ENCODE data around the gene NECTIN2. TPM values are rescaled to one million over a fixed set of nuclear protein-coding genes. Genes with fewer than 3 reads are reported as not detected.
"Not testable (repeated sequence)": the region's sequence is repeated elsewhere in the genome, so short reads cannot be mapped to it uniquely, and the experiment has no call there.

The NECTIN2 gene
- polyA plus RNA-seq, 4 donors = 149 to 180 (median 159) TPM

DNA sequence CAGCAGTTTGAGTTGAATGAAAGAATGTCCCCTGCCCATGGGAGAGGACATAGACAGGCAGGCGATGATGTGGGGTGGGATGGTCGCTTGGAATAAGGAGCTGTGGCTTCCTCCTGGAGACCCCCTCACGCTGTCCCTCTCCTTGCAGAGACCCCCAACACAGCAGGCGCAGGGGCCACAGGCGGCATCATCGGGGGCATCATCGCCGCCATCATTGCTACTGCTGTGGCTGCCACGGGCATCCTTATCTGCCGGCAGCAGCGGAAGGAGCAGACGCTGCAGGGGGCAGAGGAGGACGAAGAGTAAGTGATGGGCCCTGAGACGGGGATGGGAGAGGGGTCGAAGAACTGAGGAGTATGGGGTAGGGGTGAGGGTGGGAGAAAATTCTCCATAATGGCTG is 36.0 kb downstream of the NECTIN2 start:
- DNase-seq (ENCODE audit: low read depth in 4 of 4, low spot score in 3 of 4) = no peak

DNA sequence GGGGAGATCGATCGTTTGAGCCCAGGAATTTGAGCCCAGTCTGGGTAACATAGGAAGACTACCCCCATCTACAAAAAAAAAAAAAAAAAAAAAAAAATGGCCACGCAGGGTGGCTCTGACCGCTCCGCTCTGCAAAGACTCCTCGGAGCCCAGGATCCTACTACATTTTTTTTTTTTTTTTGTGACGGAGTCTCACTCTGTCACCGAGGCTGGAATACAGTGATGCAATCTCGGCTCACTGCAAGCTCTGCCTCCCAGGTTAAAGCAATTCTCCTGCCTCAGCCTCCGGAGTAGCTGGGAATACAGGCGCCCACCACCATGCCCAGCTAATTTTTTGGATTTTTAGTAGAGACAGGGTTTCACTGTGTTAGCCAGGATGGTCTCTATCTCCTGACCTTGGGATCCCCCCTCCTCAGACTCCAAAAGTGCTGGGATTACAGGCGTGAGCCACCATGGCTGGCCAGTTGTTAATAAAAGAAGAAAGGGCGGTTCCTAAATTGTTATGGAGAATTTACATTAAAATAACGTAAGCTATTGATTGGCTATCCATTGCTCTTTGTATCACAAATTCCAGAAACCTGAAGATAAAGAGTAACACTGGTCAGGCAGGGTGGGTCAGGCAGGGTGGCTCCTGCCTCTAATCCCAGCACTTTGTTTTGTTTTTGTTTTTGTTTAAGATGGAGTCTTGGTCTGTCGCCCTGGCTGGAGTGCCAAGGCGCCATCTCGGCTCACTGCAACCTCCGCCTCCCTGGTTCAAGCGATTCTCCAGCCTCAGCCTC is 36.7 kb downstream of the NECTIN2 start:
- DNase-seq (ENCODE audit: low read depth in 4 of 4, low spot score in 3 of 4) = not testable (repeated sequence)

DNA sequence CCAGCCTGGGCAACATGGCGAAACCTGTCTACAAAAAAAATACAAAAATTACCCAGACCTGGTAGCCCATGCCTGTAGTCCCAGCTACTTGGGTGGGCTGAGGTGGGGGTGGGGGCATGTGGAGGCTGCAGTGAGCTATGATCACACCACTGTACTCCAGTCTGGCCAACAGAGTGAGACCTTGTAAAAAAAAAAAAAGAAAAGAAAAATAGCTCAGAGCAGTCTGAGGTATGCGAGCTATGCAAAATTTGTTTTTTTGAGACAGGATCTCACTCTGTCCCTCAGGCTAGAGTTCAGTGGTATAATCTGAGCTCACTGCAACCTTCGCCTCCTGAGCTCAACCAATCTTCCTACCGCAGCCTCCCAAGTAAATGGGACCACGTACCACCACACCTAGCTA is 37.8 kb downstream of the NECTIN2 start:
- no peak for DNase-seq (ENCODE audit: low read depth in 4 of 4, low spot score in 3 of 4)

DNA sequence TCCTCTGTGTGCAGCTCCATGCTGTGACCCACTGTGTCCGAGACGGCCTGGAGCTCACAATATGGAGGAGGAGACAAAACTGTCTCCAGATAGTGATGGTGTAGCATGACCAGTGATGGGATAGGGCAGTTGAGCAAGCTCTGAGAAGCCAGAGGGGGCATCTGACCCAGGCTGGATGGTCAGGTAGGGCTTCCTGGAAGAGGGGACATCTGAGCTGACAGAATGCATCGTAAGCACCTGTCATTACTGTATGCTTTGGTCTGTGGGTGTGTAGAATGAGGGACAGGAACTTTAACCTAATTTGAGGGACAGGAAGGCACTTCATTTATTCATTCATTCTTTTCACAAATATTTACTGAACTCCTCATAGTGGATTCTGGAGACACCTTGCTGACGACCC is 38.5 kb downstream of the NECTIN2 start:
- no peak for DNase-seq (ENCODE audit: low read depth in 4 of 4, low spot score in 3 of 4)

DNA sequence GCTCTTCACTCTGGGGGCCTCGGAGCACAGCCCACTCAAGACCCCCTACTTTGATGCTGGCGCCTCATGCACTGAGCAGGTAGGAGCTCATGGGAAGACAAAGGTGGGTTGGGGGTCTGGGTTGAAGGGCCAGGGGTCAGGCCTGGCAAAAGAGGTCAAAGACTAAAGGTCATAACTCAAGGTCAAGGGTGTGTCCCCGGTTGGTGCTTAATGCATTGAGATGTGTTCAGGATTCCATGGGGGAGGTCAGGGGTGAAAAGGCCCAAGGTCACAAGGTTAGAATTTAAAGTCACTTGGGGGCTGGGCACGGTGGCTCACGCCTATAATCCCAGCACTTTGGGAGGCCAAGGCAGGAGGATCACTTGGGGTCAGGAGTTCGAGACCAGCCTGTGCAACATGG is 40.0 kb downstream of the NECTIN2 start:
- no peak for DNase-seq (ENCODE audit: low read depth in 4 of 4, low spot score in 3 of 4)

DNA sequence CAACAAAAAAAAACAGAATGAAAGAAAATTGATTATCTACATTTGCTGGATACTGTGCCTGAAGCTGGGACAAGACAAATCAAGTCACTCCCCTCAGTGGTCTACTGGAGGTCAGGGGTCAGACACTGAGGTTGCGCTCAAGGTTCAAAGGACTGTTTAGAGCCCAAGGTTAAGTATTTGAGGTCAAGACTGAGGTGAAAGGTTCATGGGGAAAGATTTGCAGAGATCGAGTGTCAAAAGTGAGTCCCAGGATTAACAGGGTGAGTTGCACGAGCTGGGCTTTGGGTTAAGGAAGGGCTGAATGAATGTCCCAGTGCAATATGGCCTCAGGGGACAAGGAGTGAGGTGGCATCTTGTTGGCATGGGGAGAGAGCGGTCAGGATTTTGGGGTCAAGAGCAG is 41.6 kb downstream of the NECTIN2 start:
- DNase-seq (ENCODE audit: low read depth in 4 of 4, low spot score in 3 of 4) = no peak

DNA sequence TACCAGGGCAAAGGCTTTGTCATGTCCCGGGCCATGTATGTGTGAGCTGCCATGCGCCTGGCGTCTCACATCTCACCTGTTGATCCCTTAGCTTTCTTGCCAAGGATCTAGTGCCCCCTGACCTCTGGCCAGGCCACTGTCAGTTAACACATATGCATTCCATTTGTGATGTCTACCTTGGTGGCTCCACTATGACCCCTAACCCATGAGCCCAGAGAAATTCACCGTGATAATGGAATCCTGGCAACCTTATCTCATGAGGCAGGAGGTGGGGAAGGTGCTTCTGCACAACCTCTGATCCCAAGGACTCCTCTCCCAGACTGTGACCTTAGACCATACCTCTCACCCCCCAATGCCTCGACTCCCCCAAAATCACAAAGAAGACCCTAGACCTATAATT is 42.2 kb downstream of the NECTIN2 start:
- not testable (repeated sequence) for DNase-seq (ENCODE audit: low read depth in 4 of 4, low spot score in 3 of 4)

DNA sequence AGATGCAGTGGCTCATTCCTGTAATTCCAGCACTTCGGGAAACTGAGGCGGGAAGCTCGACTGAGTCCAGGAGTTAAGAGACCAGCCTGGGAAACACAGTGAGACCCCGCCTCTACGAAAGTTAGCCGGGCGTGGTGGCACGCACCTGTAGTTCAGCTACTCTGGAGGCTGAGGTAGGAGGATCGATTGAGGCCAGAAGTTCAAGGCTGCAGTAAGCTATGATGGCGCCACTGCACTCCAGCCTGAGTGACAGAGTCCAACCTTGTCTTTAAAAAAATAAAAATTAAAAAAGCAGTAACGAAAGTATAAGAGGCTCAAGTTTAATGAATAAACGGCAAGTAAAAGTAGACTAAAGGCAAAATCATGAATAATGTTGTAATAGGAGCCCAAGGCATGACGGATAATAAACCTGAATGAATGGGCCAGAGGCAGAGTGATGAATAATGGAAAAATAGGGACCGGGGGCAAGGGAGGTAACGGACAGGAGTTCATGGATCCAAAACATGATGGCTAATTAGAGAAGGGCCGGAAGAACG is 43.8 kb downstream of the NECTIN2 start:
- DNase-seq (ENCODE audit: low read depth in 4 of 4, low spot score in 3 of 4) = no peak

DNA sequence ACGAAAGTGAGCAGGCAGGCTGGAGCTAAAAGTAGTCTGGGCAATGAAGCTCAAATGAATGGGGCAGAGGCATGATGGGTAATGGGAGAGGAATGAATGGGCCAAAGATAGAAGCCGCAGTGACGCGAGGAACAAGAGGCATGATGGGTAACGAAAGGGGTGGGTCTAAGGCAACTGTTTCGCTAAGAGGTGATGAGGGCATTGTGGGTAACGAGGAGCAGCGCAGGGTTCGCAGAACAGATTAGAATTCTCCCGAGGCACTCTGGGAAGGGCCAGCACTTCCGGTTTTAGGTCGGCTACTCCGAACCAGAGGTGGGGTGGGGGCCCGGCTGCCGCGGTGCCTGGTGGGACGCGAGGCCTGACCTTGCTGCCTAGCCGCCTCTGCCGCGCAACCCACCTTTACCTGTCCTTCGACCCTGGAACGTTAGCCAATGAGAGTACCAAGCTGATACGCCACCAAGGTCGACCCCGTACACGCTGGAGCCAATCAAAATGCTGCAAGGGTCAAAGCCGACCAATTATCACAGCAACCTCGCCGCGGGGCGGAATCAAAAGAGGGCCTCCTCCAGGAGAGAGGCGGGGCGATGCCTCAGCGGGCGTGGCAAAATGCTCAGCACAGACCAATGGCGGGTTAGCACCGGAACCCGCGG is 44.4 kb downstream of the NECTIN2 start:
- DNase-seq (ENCODE audit: low read depth in 4 of 4, low spot score in 3 of 4) = peak in 3 of 4 donors; percentile 99 to 100 (median 99)

DNA sequence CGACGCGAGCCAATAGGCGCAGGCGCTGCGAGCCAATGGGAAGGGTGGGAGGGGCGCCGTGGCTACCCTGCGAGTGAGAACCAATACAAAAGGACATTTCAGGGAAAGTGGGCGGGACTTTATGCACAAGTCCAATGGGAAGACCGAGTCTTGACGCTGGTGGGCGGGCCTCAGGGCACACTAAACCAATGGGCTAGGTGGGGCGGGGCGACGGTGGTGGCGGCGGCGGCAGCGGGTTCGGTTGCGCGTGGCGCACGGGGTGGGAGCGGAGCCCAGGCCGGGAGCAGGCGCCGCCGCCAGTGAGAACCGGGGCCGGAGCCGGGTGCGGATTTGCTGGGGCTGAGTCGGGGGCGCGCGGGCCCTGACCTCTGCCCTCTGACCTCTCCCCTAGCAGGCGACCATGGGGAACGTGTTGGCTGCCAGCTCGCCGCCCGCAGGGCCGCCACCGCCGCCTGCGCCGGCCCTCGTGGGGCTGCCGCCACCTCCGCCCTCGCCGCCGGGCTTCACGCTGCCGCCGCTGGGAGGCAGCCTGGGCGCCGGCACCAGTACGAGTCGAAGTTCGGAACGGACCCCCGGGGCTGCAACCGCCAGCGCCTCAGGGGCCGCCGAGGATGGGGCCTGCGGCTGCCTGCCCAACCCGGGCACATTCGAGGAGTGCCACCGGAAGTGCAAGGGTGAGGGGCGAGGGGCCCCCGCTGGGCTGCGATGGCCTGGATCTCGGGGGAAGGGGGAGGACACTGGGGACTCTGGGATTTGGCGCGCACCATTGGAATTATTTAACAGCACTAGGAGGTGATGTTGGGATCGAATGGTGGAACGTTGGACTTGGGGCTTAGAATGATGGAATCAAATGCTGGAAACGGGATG is 45.2 kb downstream of the NECTIN2 start, which contains the start of gene TOMM40:
Gene TOMM40, plus strand, starts transcription at position 239 of the 867 bp plus-strand sequence. Its CDS starts 162 bp downstream, at position 401.
- peak in 2 of 4 donors; percentile 98 to 100 for DNase-seq (ENCODE audit: low read depth in 4 of 4, low spot score in 3 of 4)

DNA sequence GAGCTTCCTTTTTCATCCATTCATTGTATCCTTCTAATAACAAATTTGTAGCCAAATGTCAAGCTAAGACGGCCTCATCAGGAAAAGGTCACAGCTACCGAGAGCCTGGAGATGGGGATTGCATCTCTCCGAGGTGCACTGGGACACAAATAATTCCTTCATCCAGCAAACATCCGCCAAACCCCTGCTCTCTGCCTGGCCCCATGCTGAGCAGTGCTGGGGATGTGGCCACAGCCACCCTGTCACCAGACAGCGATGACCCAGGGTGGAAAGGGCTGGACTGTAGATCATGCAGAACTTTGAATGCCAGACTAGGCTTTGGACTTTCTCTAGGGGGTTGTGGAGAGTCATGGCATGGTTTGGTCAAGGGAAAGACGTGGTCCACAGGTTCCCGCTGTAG is 46.8 kb downstream of the NECTIN2 start:
- no peak for DNase-seq (ENCODE audit: low read depth in 4 of 4, low spot score in 3 of 4)

DNA sequence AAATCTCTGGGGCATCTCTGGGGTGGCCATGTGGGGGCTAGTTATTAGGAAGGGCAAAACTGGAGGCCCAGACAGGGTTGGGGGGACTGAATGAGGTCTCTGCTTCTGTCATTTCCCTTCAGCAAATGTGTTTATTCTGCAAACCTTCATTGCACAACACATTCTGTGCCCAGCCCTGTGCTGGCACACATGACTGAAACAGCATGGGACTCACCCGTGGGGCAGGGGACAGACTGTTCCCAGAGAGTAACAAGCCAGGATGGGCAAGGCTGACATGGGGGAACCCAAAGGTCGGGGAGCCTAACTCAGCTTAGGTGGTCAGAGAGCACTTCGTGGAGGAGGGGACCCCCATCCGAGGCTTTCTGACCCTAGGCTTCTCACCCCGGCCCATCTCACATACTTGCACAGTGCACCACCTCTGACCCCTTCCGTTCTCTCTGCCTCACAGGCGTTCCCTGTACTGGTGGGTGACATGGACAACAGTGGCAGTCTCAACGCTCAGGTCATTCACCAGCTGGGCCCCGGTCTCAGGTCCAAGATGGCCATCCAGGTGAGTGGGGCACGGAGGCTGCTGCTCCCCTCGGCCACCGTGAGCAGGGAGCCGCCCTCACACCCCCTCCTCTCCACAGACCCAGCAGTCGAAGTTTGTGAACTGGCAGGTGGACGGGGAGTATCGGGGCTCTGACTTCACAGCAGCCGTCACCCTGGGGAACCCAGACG is 47.4 kb downstream of the NECTIN2 start:
- DNase-seq (ENCODE audit: low read depth in 4 of 4, low spot score in 3 of 4) = no peak

DNA sequence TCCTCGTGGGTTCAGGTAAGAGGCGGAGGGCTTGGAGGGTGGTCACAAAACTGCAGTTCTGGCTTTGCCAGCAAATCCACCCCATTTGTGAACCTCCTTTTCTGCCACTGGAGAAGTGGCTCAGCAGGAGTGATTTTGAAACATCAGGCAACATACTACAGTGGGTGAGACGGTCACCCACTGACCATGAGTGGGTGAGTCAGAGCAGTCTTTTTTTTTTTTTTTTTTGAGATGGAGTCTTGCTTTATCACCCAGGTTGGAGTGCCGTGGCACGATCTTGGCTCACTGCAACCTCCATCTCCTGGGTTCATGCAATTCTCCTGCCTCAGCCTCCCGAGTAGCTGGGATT is 47.9 kb downstream of the NECTIN2 start:
- DNase-seq (ENCODE audit: low read depth in 4 of 4, low spot score in 3 of 4) = no peak

DNA sequence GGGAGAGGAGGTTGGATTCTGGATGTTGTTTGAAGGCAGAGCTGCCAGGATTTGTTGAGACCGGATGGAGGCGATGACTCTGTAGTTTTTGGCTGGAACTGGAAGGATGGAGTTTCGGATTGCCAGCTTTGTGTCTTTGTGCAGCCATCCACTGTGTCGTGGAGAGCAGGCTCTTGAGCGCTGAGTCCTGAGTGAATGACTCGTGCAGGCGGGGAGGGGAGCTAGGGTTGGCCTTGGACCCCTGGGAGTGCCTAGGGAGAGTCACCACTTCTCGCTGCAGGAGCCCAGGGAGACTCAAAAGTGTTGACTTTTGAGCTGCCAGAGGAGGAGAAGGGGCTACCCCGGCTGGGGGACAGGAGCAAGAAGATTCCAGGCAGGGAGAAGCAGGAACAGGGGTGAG is 48.8 kb downstream of the NECTIN2 start:
- no peak for DNase-seq (ENCODE audit: low read depth in 4 of 4, low spot score in 3 of 4)

DNA sequence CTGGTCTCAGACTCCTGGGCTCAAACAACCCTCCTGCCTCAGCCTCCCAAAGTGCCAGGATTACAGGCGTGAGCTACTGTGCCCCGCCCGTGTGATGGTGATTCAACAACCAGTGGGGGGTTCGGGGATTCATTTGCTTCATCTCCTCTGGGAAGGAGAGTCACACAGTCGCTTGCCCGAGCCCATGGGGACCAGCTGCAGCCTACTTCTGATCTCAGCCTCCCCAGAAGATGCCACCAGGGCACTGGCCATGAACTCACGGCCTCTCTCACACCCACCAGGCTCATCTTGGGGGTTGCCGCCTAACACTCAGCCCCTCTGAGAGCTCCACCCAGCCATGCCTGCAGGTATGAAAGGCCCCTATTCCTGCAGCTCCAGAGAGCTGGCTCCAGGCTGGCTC is 51.7 kb downstream of the NECTIN2 start:
- no peak for DNase-seq (ENCODE audit: low read depth in 4 of 4, low spot score in 3 of 4)

DNA sequence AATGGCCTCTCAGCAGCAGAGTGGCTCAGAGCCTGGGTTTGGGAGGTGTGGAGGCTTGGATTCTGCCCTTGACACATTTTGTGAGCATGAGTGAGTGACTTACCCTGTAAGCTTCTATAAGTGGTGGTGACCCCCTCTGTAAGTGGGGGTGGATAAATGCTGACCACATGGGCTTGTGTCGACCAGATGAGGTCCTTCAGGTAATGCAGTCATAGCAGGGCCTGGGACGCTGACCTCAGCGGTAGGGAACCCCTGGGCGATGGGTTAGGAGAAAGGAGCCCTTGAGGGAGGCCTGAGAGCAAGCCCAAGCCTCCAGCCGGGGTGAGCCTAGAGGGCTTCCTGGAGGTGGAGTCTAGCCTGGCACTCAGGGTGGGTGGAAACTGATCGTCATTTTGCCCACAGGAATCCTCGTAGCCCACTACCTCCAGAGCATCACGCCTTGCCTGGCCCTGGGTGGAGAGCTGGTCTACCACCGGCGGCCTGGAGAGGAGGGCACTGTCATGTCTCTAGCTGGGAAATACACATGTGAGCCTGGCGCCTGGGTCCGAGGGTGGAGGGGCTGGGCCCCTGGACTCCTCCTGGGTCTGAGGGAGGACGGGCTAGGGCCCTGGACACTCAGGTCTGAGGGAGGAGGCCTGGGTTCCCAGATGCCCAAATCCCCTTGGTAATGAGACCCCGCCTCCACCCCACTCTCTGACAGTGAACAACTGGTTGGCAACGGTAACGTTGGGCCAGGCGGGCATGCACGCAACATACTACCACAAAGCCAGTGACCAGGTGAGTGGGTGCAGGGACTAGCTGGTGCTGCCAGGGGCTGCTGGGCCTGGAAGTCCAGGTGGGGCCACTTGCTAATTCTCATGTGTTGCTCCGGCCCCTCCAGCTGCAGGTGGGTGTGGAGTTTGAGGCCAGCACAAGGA is 54.5 kb downstream of the NECTIN2 start:
- no peak for DNase-seq (ENCODE audit: low read depth in 4 of 4, low spot score in 3 of 4)

DNA sequence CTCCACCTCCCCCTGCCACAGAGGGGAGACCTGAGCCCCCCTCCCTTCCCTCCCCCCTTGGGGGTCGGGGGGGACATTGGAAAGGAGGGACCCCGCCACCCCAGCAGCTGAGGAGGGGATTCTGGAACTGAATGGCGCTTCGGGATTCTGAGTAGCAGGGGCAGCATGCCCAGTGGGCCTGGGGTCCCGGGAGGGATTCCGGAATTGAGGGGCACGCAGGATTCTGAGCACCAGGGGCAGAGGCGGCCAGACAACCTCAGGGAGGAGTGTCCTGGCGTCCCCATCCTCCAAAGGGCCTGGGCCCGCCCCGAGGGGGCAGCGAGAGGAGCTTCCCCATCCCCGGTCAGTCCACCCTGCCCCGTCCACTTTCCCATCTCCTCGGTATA is 57.1 kb downstream of the NECTIN2 start:
- no peak for DNase-seq (ENCODE audit: low read depth in 4 of 4, low spot score in 3 of 4)

DNA sequence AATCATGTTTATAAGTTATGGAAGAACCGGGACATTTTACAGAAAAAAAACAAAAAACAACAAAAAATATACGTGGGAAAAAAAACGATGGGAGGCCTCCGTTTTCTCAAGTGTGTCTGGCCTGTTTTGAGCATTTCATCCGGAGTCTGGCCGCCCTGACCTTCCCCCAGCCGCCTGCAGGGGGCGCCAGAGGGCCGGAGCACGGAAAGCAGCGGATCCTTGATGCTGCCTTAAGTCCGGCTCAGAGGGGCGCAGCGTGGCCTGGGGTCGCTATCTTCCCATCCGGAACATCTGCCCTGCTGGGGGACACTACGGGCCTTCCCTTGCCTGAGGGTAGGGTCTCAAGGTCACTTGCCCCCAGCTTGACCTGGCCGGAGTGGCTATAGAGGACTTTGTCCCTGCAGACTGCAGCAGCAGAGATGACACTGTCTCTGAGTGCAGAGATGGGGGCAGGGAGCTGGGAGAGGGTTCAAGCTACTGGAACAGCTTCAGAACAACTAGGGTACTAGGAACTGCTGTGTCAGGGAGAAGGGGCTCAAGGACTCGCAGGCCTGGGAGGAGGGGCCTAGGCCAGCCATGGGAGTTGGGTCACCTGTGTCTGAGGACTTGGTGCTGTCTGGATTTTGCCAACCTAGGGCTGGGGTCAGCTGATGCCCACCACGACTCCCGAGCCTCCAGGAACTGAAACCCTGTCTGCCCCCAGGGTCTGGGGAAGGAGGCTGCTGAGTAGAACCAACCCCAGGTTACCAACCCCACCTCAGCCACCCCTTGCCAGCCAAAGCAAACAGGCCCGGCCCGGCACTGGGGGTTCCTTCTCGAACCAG is 57.7 kb downstream of the NECTIN2 start:
- DNase-seq (ENCODE audit: low read depth in 4 of 4, low spot score in 3 of 4) = no peak

All from right renal pelvis (tissue), 4 donors.